GM18861 (cell line): ENCODE data around the gene BTBD18.
A peak's percentile ranks its signal among the peaks of the same experiment; 100 is the strongest.

ENCODE experiments used
- ATAC-seq: cut with Tn5 transposase; IDR thresholded peaks from one replicate; pipeline ENCODE4 v1.9.1; 2021; ENCODE audit not compliant: unreplicated experiment

Gene BTBD18

GRCh38 chr11:57775491-57775890, 23.9 kb upstream of the BTBD18 start:
- no peak for ATAC-seq

DNA sequence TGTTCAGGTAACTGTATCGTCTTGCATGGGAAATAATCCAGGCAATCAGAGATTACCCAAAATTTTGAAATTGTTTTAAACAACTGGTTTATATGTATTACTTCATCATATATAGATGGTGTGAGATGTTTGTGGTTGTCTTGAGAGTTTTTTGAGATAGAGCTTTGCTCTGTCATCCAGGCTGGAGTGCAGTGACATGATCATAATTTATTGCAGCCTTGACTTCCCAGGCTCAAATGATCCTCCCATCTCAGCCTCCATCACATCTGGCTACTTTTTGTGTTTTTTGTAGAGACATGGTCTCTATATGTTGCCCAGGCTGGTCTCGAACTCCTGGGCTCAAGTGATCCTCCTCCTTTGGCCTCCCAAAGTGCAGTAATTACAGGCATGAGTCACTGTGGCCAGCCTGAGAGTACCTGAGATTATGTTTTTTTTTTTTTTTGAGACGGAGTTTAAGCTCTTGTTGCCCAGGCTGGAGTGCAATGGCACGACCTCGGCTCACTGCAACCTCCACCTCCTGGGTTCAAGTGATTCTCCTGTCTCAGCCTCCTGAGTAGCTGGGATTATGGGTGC, 21.5 kb upstream of the BTBD18 start:
- no peak for ATAC-seq

- ATAC-seq = no peak
Observed at GRCh38 chr11:57772562-57772961, 20.9 kb upstream of the BTBD18 start.

GRCh38 chr11:57771365-57771764, 19.7 kb upstream of the BTBD18 start:
- no peak for ATAC-seq

- ATAC-seq = no peak
Observed at GRCh38 chr11:57770793-57771192, 19.2 kb upstream of the BTBD18 start.

DNA sequence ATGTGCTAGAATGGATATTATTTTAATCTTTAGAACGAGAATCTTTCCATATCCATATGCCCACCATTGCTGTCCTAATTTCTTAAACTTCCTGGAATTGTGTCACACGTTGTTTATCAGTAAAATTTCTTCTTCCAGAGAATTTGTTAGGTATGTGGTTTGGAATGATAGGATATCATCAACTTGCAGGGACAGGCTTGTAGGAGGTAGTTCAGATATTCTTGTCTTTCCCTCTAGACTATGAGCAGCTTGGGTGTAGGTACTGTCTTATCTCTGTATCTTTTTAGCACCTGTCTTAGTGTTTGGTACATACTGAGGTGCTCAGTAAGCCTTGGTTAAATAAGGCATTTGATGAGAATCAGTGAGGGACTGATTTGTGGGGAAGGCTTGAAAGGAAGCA, 13.4 kb upstream of the BTBD18 start:
- ATAC-seq = no peak

GRCh38 chr11:57764566-57764965, 12.9 kb upstream of the BTBD18 start:
- ATAC-seq = no peak

- no peak for ATAC-seq
Observed at GRCh38 chr11:57764021-57764420, 12.4 kb upstream of the BTBD18 start.

DNA sequence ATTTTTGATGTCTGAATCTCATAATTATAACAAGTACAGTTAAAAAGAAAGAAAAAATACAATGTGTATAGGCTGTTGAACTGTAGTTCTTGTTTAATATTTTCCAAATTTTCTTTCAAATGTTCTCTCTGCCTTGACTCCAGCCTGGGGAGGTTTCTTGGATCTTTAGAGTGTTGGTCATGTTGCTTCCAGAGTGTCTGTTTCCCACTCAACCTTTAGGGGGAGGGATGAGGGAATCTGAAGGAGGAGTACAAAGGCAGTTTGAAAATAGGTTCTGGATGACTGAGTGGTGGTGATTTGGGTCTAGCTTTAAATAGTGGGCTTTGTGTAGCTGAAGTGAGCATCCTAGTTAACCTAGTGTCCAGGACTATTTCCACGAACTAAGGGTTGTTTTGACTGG, 11.9 kb upstream of the BTBD18 start:
- no peak for ATAC-seq

DNA sequence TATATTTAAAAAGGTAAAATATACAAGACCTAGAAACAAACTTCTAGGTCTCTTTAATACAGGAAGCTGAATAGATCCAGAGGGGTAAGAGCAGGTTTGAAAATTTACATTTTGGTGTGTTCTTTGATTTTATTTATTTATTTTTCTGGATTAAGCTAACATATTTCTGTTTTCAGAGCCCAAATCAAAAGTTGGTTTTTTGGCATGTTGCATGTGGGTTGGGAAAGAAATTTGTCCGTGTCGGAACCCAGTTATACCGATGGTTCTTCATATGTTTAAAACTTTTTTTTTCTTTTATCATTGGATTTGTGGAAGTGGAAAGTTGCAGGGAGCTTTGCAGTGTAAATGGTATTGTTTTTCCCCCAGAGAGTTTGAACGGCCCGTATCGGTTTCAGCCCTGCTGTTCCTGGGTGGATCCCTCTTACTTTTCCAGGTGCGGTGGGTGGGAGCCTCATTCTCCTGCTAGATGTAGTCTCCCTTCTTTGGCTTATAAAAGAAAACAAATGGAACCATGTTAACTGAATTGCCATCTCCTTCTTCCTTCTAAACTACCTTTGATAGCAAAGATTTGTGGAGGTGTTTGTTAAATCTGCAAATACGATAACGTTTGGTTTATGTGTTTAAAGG, 10.7 kb upstream of the BTBD18 start:
- no peak for ATAC-seq

DNA sequence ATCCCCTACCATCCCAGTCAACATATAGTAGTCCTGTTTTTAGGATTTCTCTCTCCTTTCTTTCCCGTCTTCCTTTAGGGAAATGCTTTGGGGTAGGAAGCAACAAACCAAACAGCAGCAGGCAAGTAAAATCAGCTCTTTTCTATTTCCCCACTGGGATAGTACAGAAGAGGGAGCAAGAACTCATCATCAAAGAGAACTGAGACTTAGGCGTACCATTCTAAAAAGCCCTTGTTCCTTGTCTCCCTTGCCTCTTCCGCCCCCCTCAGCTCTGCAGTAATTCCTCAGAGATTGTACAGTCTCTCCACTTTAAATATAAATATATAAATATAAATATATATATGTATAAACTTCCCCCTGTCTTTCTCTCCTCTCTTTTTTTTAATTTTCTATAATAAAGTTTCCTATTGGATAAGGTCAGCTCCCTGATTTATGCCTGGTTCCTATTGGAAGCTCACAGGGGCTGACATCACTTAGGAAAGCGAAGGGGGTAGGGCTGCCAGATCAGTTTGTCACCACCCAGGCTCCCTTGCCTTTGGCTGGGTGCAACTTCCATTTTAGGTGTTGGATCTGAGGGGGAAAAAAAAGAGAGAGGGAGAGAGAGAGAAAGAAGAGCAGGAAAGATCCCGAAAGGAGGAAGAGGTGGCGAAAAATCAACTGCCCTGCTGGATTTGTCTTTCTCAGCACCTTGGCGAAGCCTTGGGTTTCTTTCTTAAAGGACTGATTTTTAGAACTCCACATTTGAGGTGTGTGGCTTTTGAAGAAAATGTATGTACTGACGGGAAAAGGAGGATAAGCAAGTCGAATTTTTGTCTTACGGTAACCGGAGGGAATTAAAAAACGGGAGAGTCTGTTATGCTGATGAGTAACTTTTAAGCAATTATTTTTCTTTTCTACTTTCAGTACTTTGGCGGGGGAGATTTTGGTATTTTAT, 9.9 kb upstream of the BTBD18 start, which contains the start of gene CTNND1:
Gene CTNND1 (plus strand): TSS at position 502 of the 934 bp plus-strand sequence. CDS start 29,677 bp downstream, outside the sequence.
- ATAC-seq = peak; percentile 89

DNA sequence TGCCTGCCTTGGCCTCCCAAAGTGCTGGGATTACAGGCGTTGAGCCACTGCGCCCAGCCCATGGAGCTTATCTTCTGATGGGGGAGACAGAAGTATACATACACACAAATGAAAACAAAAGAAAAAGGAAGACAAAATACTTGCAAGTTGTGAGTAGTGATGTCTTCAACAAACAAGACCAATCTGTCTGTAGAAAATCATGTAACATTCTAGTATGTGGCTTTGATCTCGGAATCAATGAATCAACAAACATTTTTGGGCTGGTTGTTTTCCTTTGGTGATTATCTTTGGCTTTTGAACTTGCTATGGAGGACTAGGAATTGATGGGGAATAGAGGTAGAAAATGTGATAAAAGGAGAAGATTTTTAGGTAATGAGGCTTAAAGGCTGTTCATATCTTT, 6.6 kb upstream of the BTBD18 start:
- ATAC-seq = no peak

DNA sequence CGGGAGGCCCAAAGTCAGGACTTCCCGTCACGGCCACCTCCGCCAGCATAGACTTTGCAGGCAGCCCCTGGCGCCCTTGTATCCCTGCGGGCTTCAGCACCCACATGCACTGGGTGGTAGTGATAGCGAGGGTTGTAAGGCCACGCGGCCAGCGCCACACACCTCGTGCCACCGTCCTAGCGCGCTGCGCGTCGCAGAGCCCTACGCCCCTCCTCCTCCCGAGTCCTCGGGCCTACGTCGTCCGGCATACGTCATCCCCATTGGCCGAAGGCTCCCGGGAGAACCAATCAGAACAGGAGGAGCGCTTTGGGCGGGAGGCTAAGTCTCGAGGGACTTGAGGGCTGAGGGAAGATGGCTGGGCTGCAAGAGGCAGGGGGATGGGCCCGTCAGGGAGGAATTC, 1.3 kb upstream of the BTBD18 start:
- ATAC-seq = no peak

DNA sequence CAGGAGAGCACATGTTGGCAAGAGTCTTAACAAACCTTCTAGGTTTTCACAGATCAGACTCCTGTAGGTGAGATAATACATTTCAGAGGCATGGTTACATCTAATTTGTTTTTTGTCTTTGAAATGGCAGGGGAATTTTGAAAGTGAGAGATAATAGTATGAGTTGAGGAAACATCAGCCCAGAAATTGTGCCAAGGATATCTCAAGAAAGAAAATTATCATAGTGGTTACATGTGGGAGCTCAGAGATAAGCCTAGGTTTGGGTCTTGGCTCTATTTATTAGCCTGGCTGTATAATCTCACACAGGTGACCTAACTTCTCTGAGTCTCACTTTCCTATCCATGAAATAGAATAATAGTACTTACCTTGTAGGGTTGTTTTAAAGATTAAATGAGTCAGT, 443 bp downstream of the BTBD18 start:
- no peak for ATAC-seq

GRCh38 chr11:57746920-57747319, 4.7 kb downstream of the BTBD18 start:
- ATAC-seq = no peak

GRCh38 chr11:57745206-57745605, 6.4 kb downstream of the BTBD18 start:
- ATAC-seq = no peak

GRCh38 chr11:57744357-57744756, 7.3 kb downstream of the BTBD18 start:
- no peak for ATAC-seq

GRCh38 chr11:57742087-57742452, 9.5 kb downstream of the BTBD18 start:
- no peak for ATAC-seq

DNA sequence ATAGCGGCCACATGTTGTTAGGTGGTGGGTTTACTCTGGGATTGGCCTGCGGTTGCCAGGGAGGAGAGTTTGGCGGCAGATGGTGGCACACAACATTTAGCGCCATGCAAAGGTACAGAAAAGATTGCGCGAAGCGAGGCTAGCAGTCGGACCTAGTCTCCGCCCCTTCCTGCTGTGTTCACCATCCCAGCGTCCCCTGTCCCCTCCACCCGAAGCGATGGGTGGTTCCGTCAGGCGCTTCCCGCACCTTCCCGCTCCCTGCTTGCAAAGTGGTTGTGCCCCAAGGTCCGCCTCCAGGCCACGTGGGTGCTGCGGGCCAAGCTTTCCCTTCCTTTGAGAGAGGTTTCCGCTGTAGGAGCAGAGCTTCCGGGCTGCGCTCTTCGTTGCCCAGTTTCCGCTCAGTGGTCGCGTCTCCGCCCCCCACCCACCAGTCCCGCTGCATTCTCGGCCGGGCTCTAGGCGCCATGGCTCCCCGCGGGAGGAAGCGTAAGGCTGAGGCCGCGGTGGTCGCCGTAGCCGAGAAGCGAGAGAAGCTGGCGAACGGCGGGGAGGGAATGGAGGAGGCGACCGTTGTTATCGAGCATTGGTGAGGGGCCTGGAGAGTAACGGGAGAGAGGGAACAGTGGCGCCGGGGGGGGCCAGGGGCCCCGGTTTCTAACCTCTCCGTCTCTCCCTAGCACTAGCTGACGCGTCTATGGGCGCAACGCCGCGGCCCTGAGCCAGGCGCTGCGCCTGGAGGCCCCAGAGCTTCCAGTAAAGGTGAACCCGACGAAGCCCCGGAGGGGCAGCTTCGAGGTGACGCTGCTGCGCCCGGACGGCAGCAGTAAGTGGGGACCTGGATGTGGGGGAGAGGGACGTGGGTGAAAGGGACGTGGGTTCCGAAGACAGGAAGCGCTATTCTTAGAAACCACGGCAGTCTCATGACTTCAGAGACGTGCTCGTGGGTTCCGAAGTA, 10.2 kb downstream of the BTBD18 start, which contains the start of gene SELENOH:
Gene SELENOH (plus strand): TSS at position 360 of the 955 bp plus-strand sequence. CDS start 105 bp downstream, at position 465.
- peak; percentile 85 for ATAC-seq

GRCh38 chr11:57735619-57736298, 15.9 kb downstream of the BTBD18 start:
- ATAC-seq = no peak
